ENCODE results near the gene PEG3.

DNA sequence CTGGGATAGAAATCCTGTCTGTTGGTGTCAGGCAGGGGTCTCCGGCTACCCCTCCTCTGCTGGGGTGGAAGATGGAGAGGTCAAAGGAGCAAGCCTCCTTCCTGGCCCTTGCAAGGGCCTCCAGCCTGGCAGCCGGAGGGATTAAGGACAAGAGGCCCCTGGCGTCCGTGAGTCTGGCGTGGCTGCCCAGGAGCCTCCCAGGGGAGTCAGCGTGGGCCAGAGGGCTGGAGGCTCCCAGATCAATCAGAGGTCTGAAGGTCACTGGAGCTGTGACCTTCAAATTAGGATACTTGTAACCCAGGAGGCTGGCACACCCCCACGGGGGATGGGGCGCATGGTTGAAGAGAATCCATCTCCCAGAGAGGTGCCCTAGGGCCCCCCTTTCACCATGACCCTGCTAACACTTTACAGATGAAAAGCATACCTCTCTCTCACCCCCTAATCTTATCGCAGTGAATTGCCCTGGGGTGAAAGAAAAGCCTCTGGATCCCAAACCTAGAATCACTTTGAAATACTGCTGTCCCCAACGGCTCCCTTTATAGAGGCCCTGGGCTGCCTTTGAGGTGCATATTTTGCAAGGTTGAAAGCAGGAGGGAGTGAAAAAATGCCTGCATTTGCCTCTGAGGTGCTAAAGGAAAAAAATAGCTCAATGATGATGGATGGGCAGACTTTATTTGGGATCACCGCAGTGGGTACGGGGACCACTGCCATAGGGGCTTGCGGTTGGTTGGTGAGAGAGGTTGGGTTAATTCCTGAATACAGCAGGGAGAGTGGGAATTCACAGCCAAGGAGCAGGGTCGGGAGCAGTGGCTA, 44.9 kb upstream of the PEG3 start:
- no peak for TF ChIP-seq ARNT (IDR thresholded peaks at IDR 0.05)
- no peak for TF ChIP-seq LEF1 (IDR thresholded peaks at IDR 0.05; ENCODE audit: borderline replicate concordance)
- no peak for TF ChIP-seq FOXM1 (IDR thresholded peaks at IDR 0.05; ENCODE audit: borderline replicate concordance)
- no peak for TF ChIP-seq FOXA1 (IDR thresholded peaks at IDR 0.05)
- TF ChIP-seq SUZ12 (IDR thresholded peaks at IDR 0.05): no peak
- no peak for TF ChIP-seq FOXK2 (IDR thresholded peaks at IDR 0.05)
- no peak for TF ChIP-seq CTBP1 (IDR thresholded peaks at IDR 0.05; ENCODE audit: borderline replicate concordance)
- TF ChIP-seq, protein P1, sequence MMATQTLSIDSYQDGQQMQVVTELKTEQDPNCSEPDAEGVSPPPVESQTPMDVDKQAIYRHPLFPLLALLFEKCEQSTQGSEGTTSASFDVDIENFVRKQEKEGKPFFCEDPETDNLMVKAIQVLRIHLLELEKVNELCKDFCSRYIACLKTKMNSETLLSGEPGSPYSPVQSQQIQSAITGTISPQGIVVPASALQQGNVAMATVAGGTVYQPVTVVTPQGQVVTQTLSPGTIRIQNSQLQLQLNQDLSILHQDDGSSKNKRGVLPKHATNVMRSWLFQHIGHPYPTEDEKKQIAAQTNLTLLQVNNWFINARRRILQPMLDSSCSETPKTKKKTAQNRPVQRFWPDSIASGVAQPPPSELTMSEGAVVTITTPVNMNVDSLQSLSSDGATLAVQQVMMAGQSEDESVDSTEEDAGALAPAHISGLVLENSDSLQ (IDR thresholded peaks at IDR 0.05): no peak

All from HEK293T (cell line).